Activated CD8-positive, alpha-beta memory T cell treated with anti-CD3 and anti-CD28 coated beads, Interleukin-2, amount 10 ng/mL, durations not matched to agents 7 days and 5 days (primary cell): ENCODE results near the gene RPS16. TPM values are rescaled to one million over a fixed set of nuclear protein-coding genes. Genes with fewer than 3 reads are reported as not detected.
A peak's percentile ranks its signal among the peaks of the same experiment; 100 is the strongest.

Source experiments
- ATAC-seq: fragments of 150-1000 bp; cut with Tn5 transposase; one replicate; pipeline ENCODE4 v1.10.0; 2021; ENCODE audit warnings: moderate library complexity
- CTCF ChIA-PET: fragments of 350-600 bp; sonication (Branson Sonifier 250); formaldehyde crosslinking; loops from one replicate; lab custom pipeline; 2021; ENCODE audit warnings: antibody characterized with exemption; lab: Charles Lee
- DNase-seq: peaks from one replicate; pipeline ENCODE4 v3.0.0-alpha.2; 2020
- H3K27ac Mint-ChIP-seq: one replicate; pipeline ENCODE4 v1.8.0; 2021; ENCODE audit warnings: mild to moderate bottlenecking, mixed read lengths
- H3K27me3 Mint-ChIP-seq: one replicate; pipeline ENCODE4 v1.8.0; 2021; ENCODE audit warnings: mixed read lengths
- H3K36me3 Mint-ChIP-seq: one replicate; pipeline ENCODE4 v1.8.0; 2021; ENCODE audit warnings: mild to moderate bottlenecking, mixed read lengths
- H3K4me1 Mint-ChIP-seq: one replicate; pipeline ENCODE4 v1.8.0; 2021; ENCODE audit warnings: mixed read lengths
- H3K4me3 Mint-ChIP-seq: one replicate; pipeline ENCODE4 v1.8.0; 2021; ENCODE audit warnings: mild to moderate bottlenecking, moderate library complexity, mixed read lengths
- H3K9me3 Mint-ChIP-seq: one replicate; pipeline ENCODE4 v1.8.0; 2022; ENCODE audit warnings: low read depth, mixed read lengths
- total RNA-seq, 2 experiments: library from RNA; stranded (reverse); gene quantifications; one replicate each; pipeline ENCODE4 v1.2.3, GENCODE V29; 2021

Gene RPS16
- total RNA-seq, 2 experiments from 2014 or later: 1,815 to 2,117 TPM

GRCh38 chr19:39413272-39413910 lies 22.4 kb downstream of the RPS16 start:
- ATAC-seq (no peak), DNase-seq (no peak)
- Mint-ChIP-seq H3K4me1 (peaks cover 41% of the 10 kb centered on the region), H3K27ac (peak overlapping the region; percentile 87), H3K9me3 (no peaks in the 10 kb centered on the region), H3K27me3 (no peaks in the 10 kb centered on the region), H3K36me3 (peaks cover 22% of the 10 kb centered on the region), H3K4me3 (peak overlapping the region; percentile 84)
- CTCF ChIA-PET: interaction anchor here (1.1 to 1.9 kb wide), 5 partner anchors 13 to 304 kb away, joined by 3 to 9 read pairs (median 5); partner anchors contain the start of gene RPS16

GRCh38 chr19:39412867-39413271 lies 22.9 kb downstream of the RPS16 start:
- DNase-seq (no peak), ATAC-seq (no peak)
- peaks cover 26% of the 10 kb centered on the region for H3K36me3 Mint-ChIP-seq

GRCh38 chr19:39412100-39412866 lies 23.5 kb downstream of the RPS16 start, which contains the start of gene PLEKHG2:
Gene PLEKHG2, plus strand, starts transcription at chr19:39412669. Its CDS starts 1,418 bp downstream, at chr19:39414087.
- ATAC-seq (peak; percentile 66), DNase-seq (peak; percentile 98)
- H3K9me3 Mint-ChIP-seq: no peaks in the 10 kb centered on the region
- peaks cover 28% of the 10 kb centered on the region for H3K36me3 Mint-ChIP-seq
- CTCF ChIA-PET: interaction anchor here (0.5 to 2.3 kb wide), 23 partner anchors 9 to 302 kb away, joined by 3 to 152 read pairs (median 5); partner anchors contain the start of genes EID2B, GMFG, MED29 and PAF1
- H3K4me3 Mint-ChIP-seq: peak within 1 kb of the TSS; percentile 84
- peak within 1 kb of the TSS; percentile 87 for H3K27ac Mint-ChIP-seq
- H3K4me1 Mint-ChIP-seq: peaks cover 41% of the 10 kb centered on the region
- no peaks in the 10 kb centered on the region for H3K27me3 Mint-ChIP-seq

More at GRCh38 chr19:39412867-39413271, 22.9 kb downstream of the RPS16 start:
- no peaks in the 10 kb centered on the region for H3K27me3 Mint-ChIP-seq
- no peaks in the 10 kb centered on the region for H3K9me3 Mint-ChIP-seq
- H3K4me3 Mint-ChIP-seq: peak overlapping the region; percentile 84
- H3K4me1 Mint-ChIP-seq: peaks cover 41% of the 10 kb centered on the region
- peak overlapping the region; percentile 87 for H3K27ac Mint-ChIP-seq
- CTCF ChIA-PET: interaction anchor here (0.5 to 2.3 kb wide), 10 partner anchors 11 to 293 kb away, joined by 4 to 152 read pairs (median 9); partner anchors contain the start of genes EID2B, MED29, PAF1 and RPS16

- DNase-seq (peak; percentile 95), ATAC-seq (peak; percentile 34)
- Mint-ChIP-seq H3K27ac (peak overlapping the region; percentile 87), H3K27me3 (no peaks in the 10 kb centered on the region), H3K36me3 (peaks cover 31% of the 10 kb centered on the region), H3K9me3 (no peaks in the 10 kb centered on the region), H3K4me3 (peak overlapping the region; percentile 84), H3K4me1 (peaks cover 41% of the 10 kb centered on the region)
- CTCF ChIA-PET: interaction anchor here (0.7 to 2.3 kb wide), 22 partner anchors 10 to 301 kb away, joined by 3 to 152 read pairs (median 6); partner anchors contain the start of genes EID2B, GMFG, MED29 and PAF1
Measured at GRCh38 chr19:39411832-39412099, 24.0 kb downstream of the RPS16 start.

- H3K4me3 Mint-ChIP-seq: peak overlapping the region; percentile 84
- ATAC-seq: no peak
- CTCF ChIA-PET: interaction anchor here (1.0 to 2.3 kb wide), 20 partner anchors 9 to 301 kb away, joined by 3 to 152 read pairs (median 6); partner anchors contain the start of genes GMFG, MED29, PAF1 and RPS16
- peaks cover 42% of the 10 kb centered on the region for H3K4me1 Mint-ChIP-seq
- H3K36me3 Mint-ChIP-seq: peaks cover 31% of the 10 kb centered on the region
- DNase-seq: no peak
- H3K27me3 Mint-ChIP-seq: no peaks in the 10 kb centered on the region
- H3K9me3 Mint-ChIP-seq: no peaks in the 10 kb centered on the region
- H3K27ac Mint-ChIP-seq: peak overlapping the region; percentile 87
Measured at GRCh38 chr19:39411081-39411831, 24.5 kb downstream of the RPS16 start.

GRCh38 chr19:39410831-39411080 lies 25.0 kb downstream of the RPS16 start:
- peak overlapping the region; percentile 87 for H3K27ac Mint-ChIP-seq
- DNase-seq (no peak), ATAC-seq (no peak)
- H3K27me3 Mint-ChIP-seq: no peaks in the 10 kb centered on the region
- H3K4me3 Mint-ChIP-seq: peak overlapping the region; percentile 84
- CTCF ChIA-PET: interaction anchor here (1.9 to 2.3 kb wide), 3 partner anchors 9 to 289 kb away, joined by 7 to 152 read pairs (median 46); no protein-coding TSS in a partner anchor
- H3K4me1 Mint-ChIP-seq: peaks cover 47% of the 10 kb centered on the region
- no peaks in the 10 kb centered on the region for H3K9me3 Mint-ChIP-seq
- peaks cover 31% of the 10 kb centered on the region for H3K36me3 Mint-ChIP-seq

- H3K4me1 Mint-ChIP-seq: peaks cover 50% of the 10 kb centered on the region
- H3K27me3 Mint-ChIP-seq: no peaks in the 10 kb centered on the region
- DNase-seq: peak; percentile 82
- CTCF ChIA-PET: interaction anchor here (4.5 kb wide), 1 partner anchor 12 kb away, joined by 76 read pairs; no protein-coding TSS in a partner anchor
- peak overlapping the region; percentile 84 for H3K4me3 Mint-ChIP-seq
- no peaks in the 10 kb centered on the region for H3K9me3 Mint-ChIP-seq
- peaks cover 31% of the 10 kb centered on the region for H3K36me3 Mint-ChIP-seq
- peak; percentile 20 for ATAC-seq
- H3K27ac Mint-ChIP-seq: peak overlapping the region; percentile 87
Measured at GRCh38 chr19:39410017-39410830, 25.5 kb downstream of the RPS16 start.

GRCh38 chr19:39409208-39410016 lies 26.3 kb downstream of the RPS16 start:
- CTCF ChIA-PET: interaction anchor here (1.0 to 4.5 kb wide), 4 partner anchors 11 to 82 kb away, joined by 3 to 76 read pairs (median 9); partner anchors contain the start of genes MED29, PAF1 and RPS16
- H3K4me3 Mint-ChIP-seq: peak overlapping the region; percentile 84
- no peaks in the 10 kb centered on the region for H3K27me3 Mint-ChIP-seq
- no peaks in the 10 kb centered on the region for H3K9me3 Mint-ChIP-seq
- H3K4me1 Mint-ChIP-seq: peaks cover 50% of the 10 kb centered on the region
- peaks cover 29% of the 10 kb centered on the region for H3K36me3 Mint-ChIP-seq
- DNase-seq (peak; percentile 93), ATAC-seq (peak; percentile 5)
- H3K27ac Mint-ChIP-seq: peak overlapping the region; percentile 98

GRCh38 chr19:39408392-39409207 lies 27.1 kb downstream of the RPS16 start:
- peaks cover 27% of the 10 kb centered on the region for H3K36me3 Mint-ChIP-seq
- H3K27me3 Mint-ChIP-seq: no peaks in the 10 kb centered on the region
- peak overlapping the region; percentile 84 for H3K4me3 Mint-ChIP-seq
- no peak for ATAC-seq
- no peaks in the 10 kb centered on the region for H3K9me3 Mint-ChIP-seq
- H3K4me1 Mint-ChIP-seq: peaks cover 47% of the 10 kb centered on the region
- CTCF ChIA-PET: interaction anchor here (1.0 to 4.5 kb wide), 5 partner anchors 10 to 81 kb away, joined by 3 to 76 read pairs (median 5); partner anchors contain the start of genes MED29, PAF1 and RPS16
- H3K27ac Mint-ChIP-seq: peak overlapping the region; percentile 98
- DNase-seq: peak; percentile 61

GRCh38 chr19:39407660-39408391 lies 27.9 kb downstream of the RPS16 start:
- peak overlapping the region; percentile 98 for H3K27ac Mint-ChIP-seq
- H3K36me3 Mint-ChIP-seq: peaks cover 27% of the 10 kb centered on the region
- peaks cover 50% of the 10 kb centered on the region for H3K4me1 Mint-ChIP-seq
- H3K27me3 Mint-ChIP-seq: no peaks in the 10 kb centered on the region
- H3K9me3 Mint-ChIP-seq: no peaks in the 10 kb centered on the region
- CTCF ChIA-PET: interaction anchor here (1.3 to 4.5 kb wide), 4 partner anchors 10 to 68 kb away, joined by 3 to 76 read pairs (median 9); partner anchors contain the start of genes MED29, PAF1 and RPS16
- ATAC-seq: peak; percentile 3
- H3K4me3 Mint-ChIP-seq: peak overlapping the region; percentile 84
- DNase-seq: peak; percentile 92
